Hepatocyte (in vitro differentiated cells): Measurements from ENCODE around the gene BEND7. TPM values are rescaled to one million over a fixed set of nuclear protein-coding genes. Genes with fewer than 3 reads are reported as not detected.

Source experiments
- DNase-seq: peaks from one replicate; pipeline ENCODE4 v3.0.0-alpha.2; 2016; ENCODE audit warnings: low spot score
- H2AFZ ChIP-seq: fragments of 200-600 bp; sonication (generic); 2 replicates; pipeline ENCODE4 v1.6.0; 2016; ENCODE audit warnings: antibody characterized with exemption, mild to moderate bottlenecking
- H3K27ac ChIP-seq: fragments of 200-600 bp; sonication (generic); 2 replicates; pipeline ENCODE4 v1.5.1; 2016; ENCODE audit warnings: mild to moderate bottlenecking
- H3K27me3 ChIP-seq: fragments of 200-600 bp; sonication (generic); 2 replicates; pipeline ENCODE4 v1.6.1; 2016
- H3K36me3 ChIP-seq: fragments of 200-600 bp; sonication (generic); replicated peaks from 2 replicates; pipeline ENCODE4 v1.5.1; 2016; ENCODE audit warnings: low read depth; ENCODE audit not compliant: insufficient read depth
- H3K4me1 ChIP-seq: fragments of 200-600 bp; sonication (generic); 2 replicates; pipeline ENCODE4 v1.5.1; 2016; ENCODE audit warnings: mild to moderate bottlenecking, moderate library complexity; ENCODE audit not compliant: insufficient read depth
- H3K4me2 ChIP-seq: fragments of 200-600 bp; sonication (generic); 2 replicates; pipeline ENCODE4 v1.6.0; 2016
- H3K4me3 ChIP-seq: fragments of 200-600 bp; sonication (generic); 2 replicates; pipeline ENCODE4 v1.5.1; 2016; ENCODE audit warnings: mild to moderate bottlenecking
- H3K79me2 ChIP-seq: fragments of 200-600 bp; sonication (generic); 2 replicates; pipeline ENCODE4 v1.6.0; 2017; ENCODE audit warnings: mild to moderate bottlenecking
- H3K9me2 ChIP-seq: fragments of 200-600 bp; sonication (generic); replicated peaks from 2 replicates; pipeline ENCODE4 v1.6.0; 2017; ENCODE audit warnings: mild to moderate bottlenecking; ENCODE audit not compliant: insufficient read depth
- H3K9me3 ChIP-seq: fragments of 200-600 bp; sonication (generic); 2 replicates; pipeline ENCODE4 v1.5.1; 2016; ENCODE audit warnings: low read depth, mild to moderate bottlenecking
- H4K20me1 ChIP-seq: fragments of 200-600 bp; sonication (generic); 2 replicates; pipeline ENCODE4 v1.6.0; 2016; ENCODE audit warnings: mild to moderate bottlenecking; ENCODE audit not compliant: insufficient read depth, poor library complexity, severe bottlenecking
- CTCF ChIP-seq: fragments of 200-600 bp; sonication (generic); IDR thresholded peaks from 2 replicates; pipeline ENCODE4 v1.5.1; 2016; ENCODE audit warnings: antibody characterized with exemption, mild to moderate bottlenecking; ENCODE audit not compliant: poor library complexity
- EZH2 ChIP-seq: fragments of 200-600 bp; sonication (generic); IDR thresholded peaks from 2 replicates; pipeline ENCODE4 v1.6.1; 2016; ENCODE audit warnings: antibody characterized with exemption, mild to moderate bottlenecking, borderline replicate concordance
- EZH2phosphoT487 ChIP-seq: fragments of 200-600 bp; sonication (generic); IDR thresholded peaks from one replicate; pipeline ENCODE4 v1.6.1; 2018; ENCODE audit warnings: antibody characterized with exemption, mild to moderate bottlenecking, low read depth, moderate library complexity; ENCODE audit not compliant: unreplicated experiment, severe bottlenecking
- WGBS: methylation state at CpG from one replicate; pipeline ENCODE4 v1.1.6; 2016; ENCODE audit warnings: low lambda C conversion rate; ENCODE audit errors: missing lambda C conversion rate; 5-methylcytosine and 5-hydroxymethylcytosine counted together
- polyA plus RNA-seq: library from polyadenylated mRNA; unstranded; fragments of >200 nt; fragmentation: Nextera tagmentation; extraction: Ambion mirVana; gene quantifications from 2 replicates; pipeline ENCODE4 v1.2.1, GENCODE V29; 2016
- total RNA-seq: library from RNA; depleted of rRNA; stranded (reverse); fragments of >200 nt; gene quantifications from 2 replicates; pipeline ENCODE4 v1.2.3, GENCODE V29; 2014

The BEND7 gene
- total and polyA plus RNA-seq, 2 experiments from 2014 or later: 7.6 to 8.2 TPM

- H3K4me3 ChIP-seq: no peak overlapping the region
- H4K20me1 ChIP-seq: no peaks in the 10 kb centered on the region
- no peak for DNase-seq
- TF ChIP-seq EZH2phosphoT487 (no peak), CTCF (no peak), EZH2 (no peak)
- H3K27me3 ChIP-seq: no peaks in the 10 kb centered on the region
- H3K4me1 ChIP-seq: no peaks in the 10 kb centered on the region
- H3K27ac ChIP-seq: no peak overlapping the region
- H3K4me2 ChIP-seq: no peak overlapping the region
- WGBS: 95% methylated on average over 3 of the region's 3 CpGs
- H3K36me3 ChIP-seq: no peaks in the 10 kb centered on the region
- no peaks in the 10 kb centered on the region for H3K9me2 ChIP-seq
- no peaks in the 10 kb centered on the region for H3K9me3 ChIP-seq
- no peaks in the 10 kb centered on the region for H3K79me2 ChIP-seq
- H2AFZ ChIP-seq: no peak overlapping the region
These were observed 45.7 kb downstream of the BEND7 start for GRCh38 chr10:13483073-13483472.

GRCh38 chr10:13481690-13482089 lies 47.1 kb downstream of the BEND7 start:
- H3K79me2 ChIP-seq: no peaks in the 10 kb centered on the region
- no peaks in the 10 kb centered on the region for H3K4me1 ChIP-seq
- H3K27me3 ChIP-seq: no peaks in the 10 kb centered on the region
- TF ChIP-seq EZH2 (no peak), CTCF (no peak), EZH2phosphoT487 (no peak)
- no peaks in the 10 kb centered on the region for H3K36me3 ChIP-seq
- no peak overlapping the region for H3K27ac ChIP-seq
- WGBS: 89% methylated on average over 10 of the region's 10 CpGs
- no peak overlapping the region for H3K4me2 ChIP-seq
- DNase-seq: no peak
- H2AFZ ChIP-seq: no peak overlapping the region
- H4K20me1 ChIP-seq: no peaks in the 10 kb centered on the region
- no peaks in the 10 kb centered on the region for H3K9me2 ChIP-seq
- H3K4me3 ChIP-seq: no peak overlapping the region
- no peaks in the 10 kb centered on the region for H3K9me3 ChIP-seq

- no peak overlapping the region for H3K4me3 ChIP-seq
- H3K27me3 ChIP-seq: no peaks in the 10 kb centered on the region
- H3K36me3 ChIP-seq: no peaks in the 10 kb centered on the region
- no peaks in the 10 kb centered on the region for H3K9me3 ChIP-seq
- no peaks in the 10 kb centered on the region for H3K9me2 ChIP-seq
- H2AFZ ChIP-seq: no peak overlapping the region
- no peak overlapping the region for H3K27ac ChIP-seq
- H4K20me1 ChIP-seq: no peaks in the 10 kb centered on the region
- TF ChIP-seq CTCF (no peak), EZH2phosphoT487 (no peak), EZH2 (no peak)
- no peak for DNase-seq
- H3K79me2 ChIP-seq: no peaks in the 10 kb centered on the region
- H3K4me2 ChIP-seq: no peak overlapping the region
- H3K4me1 ChIP-seq: no peaks in the 10 kb centered on the region
These were observed 53.7 kb downstream of the BEND7 start for GRCh38 chr10:13475124-13475523.

- Histone ChIP-seq H3K27me3 (no peaks in the 10 kb centered on the region), H3K36me3 (no peaks in the 10 kb centered on the region), H3K4me3 (no peak overlapping the region), H3K9me3 (no peaks in the 10 kb centered on the region), H3K27ac (no peak overlapping the region), H3K79me2 (no peaks in the 10 kb centered on the region), H3K4me1 (no peaks in the 10 kb centered on the region), H3K9me2 (no peaks in the 10 kb centered on the region), H4K20me1 (no peaks in the 10 kb centered on the region), H3K4me2 (no peak overlapping the region), H2AFZ (no peak overlapping the region)
- DNase-seq: no peak
- over 99% methylated on average over 26 of the region's 26 CpGs for WGBS
- no peak for TF ChIP-seq EZH2
- TF ChIP-seq EZH2phosphoT487: no peak
- no peak for TF ChIP-seq CTCF
These were observed 54.8 kb downstream of the BEND7 start for GRCh38 chr10:13473986-13474385.
